Adrenal gland (tissue), 5 donors: ENCODE measurements around the gene NPPC.

Source experiments
- CTCF ChIP-seq, 6 experiments: fragments of 450-650 bp in 4 of 6; fragments of 200-600 bp in 2 of 6; sonication (generic) in 1 of 6; IDR thresholded peaks; 1 replicate in 5 of 6; 2 replicates in 1 of 6; pipeline versions ENCODE4 v1.5.1 to v1.8.0; 2016 to 2021; ENCODE audit warnings: antibody characterized with exemption in 6 of 6, mild to moderate bottlenecking in 2 of 6, moderate library complexity in 1 of 6
- POLR2A ChIP-seq, 2 donors: fragments of 450-650 bp; IDR thresholded peaks; one replicate each; pipeline ENCODE4 v1.6.1; 2017; ENCODE audit warnings: antibody characterized with exemption in 2 of 2, mild to moderate bottlenecking in 2 of 2, moderate library complexity in 1 of 2
- donor health status: DM: no; HTN: no; CAD: no.

GRCh38 chr2:231924889-231925275 lies 1.3 kb downstream of the NPPC start:
- TF ChIP-seq CTCF (IDR thresholded peaks at IDR 0.05) = no peak
- no peak for TF ChIP-seq POLR2A (IDR thresholded peaks at IDR 0.05)
